Mammary epithelial cell (primary cell): ENCODE measurements around the gene SLC7A4.

Source experiments
- EZH2 ChIP-seq: IDR thresholded peaks from 2 replicates; pipeline ENCODE4 v1.6.1; 2012; ENCODE audit warnings: low read length, inconsistent platforms, borderline replicate concordance
- TF ChIP-seq, protein P1 (sequence below), 2 donors: IDR thresholded peaks in 1 of 2; conservative IDR thresholded peaks in 1 of 2; 2 replicates each; pipeline ENCODE4 v1.5.1; 2011 to 2012; ENCODE audit warnings: inconsistent platforms in 2 of 2, low read length in 2 of 2, mild to moderate bottlenecking in 2 of 2, control low read depth in 1 of 2, low read depth in 1 of 2; ENCODE audit not compliant: insufficient read depth in 1 of 2; ENCODE audit errors: extremely low read depth in 1 of 2

DNA sequence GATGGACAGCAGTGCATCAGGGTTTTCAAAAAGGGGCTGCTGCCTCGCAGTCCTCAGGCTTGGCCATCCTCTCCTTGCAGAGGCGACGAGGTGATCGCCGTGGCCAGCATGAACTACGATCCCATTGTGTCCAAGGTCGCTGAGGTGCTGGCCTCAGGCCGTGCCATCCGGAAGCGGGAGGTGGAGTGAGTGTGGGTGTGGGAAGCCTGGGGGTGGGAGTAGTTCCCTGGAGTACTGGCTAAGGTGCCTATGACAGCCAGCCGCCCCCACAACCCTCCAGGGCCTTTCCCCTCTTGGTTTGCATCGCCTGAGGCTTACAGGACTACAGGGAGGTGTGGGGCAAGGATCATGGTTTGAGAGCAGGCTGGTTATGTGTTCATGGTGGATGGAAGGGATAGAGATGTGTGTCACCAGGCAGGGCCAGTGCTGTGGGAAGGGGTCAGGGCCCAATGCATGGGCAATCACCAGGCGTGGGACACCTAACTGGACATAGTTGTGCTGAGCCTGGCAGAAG lies 52.4 kb downstream of the SLC7A4 start:
- TF ChIP-seq, protein P1, sequence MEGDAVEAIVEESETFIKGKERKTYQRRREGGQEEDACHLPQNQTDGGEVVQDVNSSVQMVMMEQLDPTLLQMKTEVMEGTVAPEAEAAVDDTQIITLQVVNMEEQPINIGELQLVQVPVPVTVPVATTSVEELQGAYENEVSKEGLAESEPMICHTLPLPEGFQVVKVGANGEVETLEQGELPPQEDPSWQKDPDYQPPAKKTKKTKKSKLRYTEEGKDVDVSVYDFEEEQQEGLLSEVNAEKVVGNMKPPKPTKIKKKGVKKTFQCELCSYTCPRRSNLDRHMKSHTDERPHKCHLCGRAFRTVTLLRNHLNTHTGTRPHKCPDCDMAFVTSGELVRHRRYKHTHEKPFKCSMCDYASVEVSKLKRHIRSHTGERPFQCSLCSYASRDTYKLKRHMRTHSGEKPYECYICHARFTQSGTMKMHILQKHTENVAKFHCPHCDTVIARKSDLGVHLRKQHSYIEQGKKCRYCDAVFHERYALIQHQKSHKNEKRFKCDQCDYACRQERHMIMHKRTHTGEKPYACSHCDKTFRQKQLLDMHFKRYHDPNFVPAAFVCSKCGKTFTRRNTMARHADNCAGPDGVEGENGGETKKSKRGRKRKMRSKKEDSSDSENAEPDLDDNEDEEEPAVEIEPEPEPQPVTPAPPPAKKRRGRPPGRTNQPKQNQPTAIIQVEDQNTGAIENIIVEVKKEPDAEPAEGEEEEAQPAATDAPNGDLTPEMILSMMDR (conservative IDR thresholded peaks at IDR 0.05 in 1 of 2, IDR thresholded peaks at IDR 0.05 in 1 of 2; ENCODE audit: extremely low read depth in 1 of 2, insufficient read depth in 1 of 2, low read depth in 1 of 2, low read length in 2 of 2) = no peak
- TF ChIP-seq EZH2 = no peak
